A204.1 (cell line): Measurements from ENCODE around the gene PAQR7.

ENCODE experiments used
- FAIRE-seq: peaks from 2 replicates; lab custom pipeline; 2012; peaks lifted over from hg19 to GRCh38; lab: Jason Lieb, UNC

PAQR7 gene

GRCh38 chr1:25900219-25900618 is 24.7 kb upstream of the PAQR7 start:
- no peak for FAIRE-seq

GRCh38 chr1:25899792-25900191 is 24.3 kb upstream of the PAQR7 start:
- no peak for FAIRE-seq

- no peak for FAIRE-seq
Measured at GRCh38 chr1:25898223-25899015, 22.9 kb upstream of the PAQR7 start.

GRCh38 chr1:25897754-25898153 is 22.2 kb upstream of the PAQR7 start:
- FAIRE-seq = no peak

- no peak for FAIRE-seq
Measured at GRCh38 chr1:25896266-25896665, 20.8 kb upstream of the PAQR7 start.

GRCh38 chr1:25895365-25895990 is 20.0 kb upstream of the PAQR7 start:
- peak; percentile 96 for FAIRE-seq

GRCh38 chr1:25893116-25893515 is 17.6 kb upstream of the PAQR7 start:
- FAIRE-seq = peak; percentile 97

GRCh38 chr1:25891606-25892005 is 16.1 kb upstream of the PAQR7 start:
- no peak for FAIRE-seq

GRCh38 chr1:25890239-25891034 is 14.9 kb upstream of the PAQR7 start:
- FAIRE-seq = no peak

GRCh38 chr1:25889470-25889869 is 14.0 kb upstream of the PAQR7 start:
- FAIRE-seq = no peak

- no peak for FAIRE-seq
Measured at GRCh38 chr1:25888426-25888987, 13.0 kb upstream of the PAQR7 start.

- no peak for FAIRE-seq
Measured at GRCh38 chr1:25885602-25886001, 10.1 kb upstream of the PAQR7 start.

- FAIRE-seq = no peak
Measured at GRCh38 chr1:25881266-25881665, 5.8 kb upstream of the PAQR7 start.

- FAIRE-seq = no peak
Measured at GRCh38 chr1:25880518-25880917, 5.0 kb upstream of the PAQR7 start.

- no peak for FAIRE-seq
Measured at GRCh38 chr1:25879675-25880074, 4.2 kb upstream of the PAQR7 start.

GRCh38 chr1:25878690-25879089 is 3.2 kb upstream of the PAQR7 start:
- FAIRE-seq = no peak

- no peak for FAIRE-seq
Measured at GRCh38 chr1:25877155-25877554, 1.6 kb upstream of the PAQR7 start.

GRCh38 chr1:25876693-25877077 is 1.2 kb upstream of the PAQR7 start:
- FAIRE-seq = no peak

- no peak for FAIRE-seq
Measured at GRCh38 chr1:25875856-25876692, 566 bp upstream of the PAQR7 start.

GRCh38 chr1:25874635-25875153 is 814 bp downstream of the PAQR7 start:
- no peak for FAIRE-seq

GRCh38 chr1:25874209-25874608 is 1.3 kb downstream of the PAQR7 start:
- no peak for FAIRE-seq

- FAIRE-seq = no peak
Measured at GRCh38 chr1:25873120-25873519, 2.4 kb downstream of the PAQR7 start.
